Heart left ventricle (tissue), 16 donors: ENCODE results near the gene RASEF. TPM values are rescaled to one million over a fixed set of nuclear protein-coding genes. Genes with fewer than 3 reads are reported as not detected.

Experiments
- ATAC-seq, 4 donors: fragments of 200-7000 bp; cut with Tn5 transposase; one replicate each; pipeline ENCODE4 v1.9.1; 2020 to 2022; ENCODE audit warnings: moderate library complexity in 4 of 4, mild to moderate bottlenecking in 3 of 4, moderate number of reproducible peaks in 1 of 4
- DNase-seq, 5 donors: peaks; one replicate each; pipeline ENCODE4 v3.0.0-alpha.2; 2020
- H3K27ac ChIP-seq, 12 donors: fragments of 200-600 bp; sonication (generic) in 4 of 12; one replicate each; pipeline versions ENCODE4 v1.5.0 to v1.8.0; 2016 to 2022; ENCODE audit warnings: mild to moderate bottlenecking in 2 of 12
- H3K27me3 ChIP-seq, 9 donors: fragments of 200-600 bp; sonication (generic) in 2 of 9; one replicate each; pipeline versions ENCODE4 v1.5.1 to v1.8.0; 2016 to 2022; ENCODE audit warnings: mild to moderate bottlenecking in 3 of 9
- H3K36me3 ChIP-seq, 9 donors: fragments of 200-600 bp; sonication (generic) in 2 of 9; one replicate each; pipeline versions ENCODE4 v1.5.0 to v1.8.0; 2018 to 2022; ENCODE audit warnings: mild to moderate bottlenecking in 2 of 9
- H3K4me1 ChIP-seq, 12 donors: fragments of 200-600 bp; sonication (generic) in 4 of 12; one replicate each; pipeline versions ENCODE4 v1.5.0 to v1.8.0; 2016 to 2022; ENCODE audit warnings: mild to moderate bottlenecking in 3 of 12
- H3K4me3 ChIP-seq, 12 donors: fragments of 200-600 bp; sonication (generic) in 4 of 12; one replicate each; pipeline versions ENCODE4 v1.5.0 to v1.8.0; 2017 to 2022; ENCODE audit warnings: mild to moderate bottlenecking in 9 of 12, moderate library complexity in 4 of 12
- H3K9me3 ChIP-seq, 12 donors: fragments of 200-600 bp; sonication (generic) in 4 of 12; one replicate each; pipeline versions ENCODE4 v1.5.0 to v1.8.0; 2016 to 2022; ENCODE audit warnings: mild to moderate bottlenecking in 1 of 12
- POLR2A ChIP-seq, 2 donors: fragments of 450-650 bp; IDR thresholded peaks; one replicate each; pipeline ENCODE4 v1.6.1; 2017; ENCODE audit warnings: antibody characterized with exemption in 2 of 2, mild to moderate bottlenecking in 2 of 2, moderate library complexity in 2 of 2
- WGBS, 4 donors: extraction: QIAGEN DNeasy Blood & Tissue Kit in 2 of 4; methylation state at CpG; one replicate each; pipeline versions ENCODE4 v1.1.5 to v1.1.7; 2013 to 2018; 5-methylcytosine and 5-hydroxymethylcytosine counted together
- intact Hi-C, 10 donors: fragments of 100-400 bp; cut with DNase I; formaldehyde crosslinking; loops; one replicate each; pipeline versions ENCODE4 v1.11.1 to v1.14.2; 2022
- polyA plus RNA-seq, 2 donors: library from polyadenylated mRNA; stranded (reverse); fragments of 200-250 nt; gene quantifications; one replicate each; pipeline ENCODE4 v1.2.3, GENCODE V29; 2013
- total RNA-seq, 9 donors: library from RNA; depleted of rRNA in 2 of 9; stranded (reverse); fragments of >200 nt in 2 of 9; fragmentation: NEBNext Ultra II Directional in 3 of 9; extraction: Animal tissue kit (Norgen Biotek cat#: 25700) in 3 of 9; gene quantifications; one replicate each; pipeline versions ENCODE4 v1.1.0 to v1.2.4, GENCODE V29; 2016 to 2023
- TF ChIP-seq, protein P1 (sequence below), 12 donors: fragments of 200-600 bp; sonication (generic) in 4 of 12; IDR thresholded peaks; one replicate each; pipeline versions ENCODE4 v1.5.0 to v1.8.0; 2018 to 2022; ENCODE audit warnings: antibody characterized with exemption in 12 of 12, mild to moderate bottlenecking in 5 of 12
- donor health status: ischemic (EF 13 %, LVEDD 7.1; RV severe dilation, severe dysfunction).
- donor health status: healthy with polysubstance abuse.
- donor health status: DM: no; HTN: yes; CAD: no.
- donor health status: DM: no; HTN: no; CAD: no.
- donor health status: ischemic (EF 25% LVEDD 6.9; RV normal size, moderate dysfunction).
- donor health status: ischemic (EF 25% LVEDD 5.7; RV mildly dilated, moderate dysfunction).
- donor health status: healthy.
- donor health status: DM: yes; HTN: yes; CAD: no.
- donor health status: ischemic (EF 35%, LVEDD 5.7; RV mildly dilated, moderate dysfunction).
- donor health status: nonischemic (EF 11% LVEDD 7.7; RV severe dilation, severe dysfunction).
- donor health status: DM: yes; HTN: yes; CAD: no.
- donor health status: PGD.
- donor health status: ischemic (EF 29% LVEDD 5.4; RV normal size, mild dysfunction).
- donor health status: nonischemic (EF 23%, LVEDD 6.1; RV moderate dilation, normal function).

The RASEF gene
- total and polyA plus RNA-seq, 11 donors: 0.05 to 0.20 (median 0.08) TPM; not detected in 4

DNA sequence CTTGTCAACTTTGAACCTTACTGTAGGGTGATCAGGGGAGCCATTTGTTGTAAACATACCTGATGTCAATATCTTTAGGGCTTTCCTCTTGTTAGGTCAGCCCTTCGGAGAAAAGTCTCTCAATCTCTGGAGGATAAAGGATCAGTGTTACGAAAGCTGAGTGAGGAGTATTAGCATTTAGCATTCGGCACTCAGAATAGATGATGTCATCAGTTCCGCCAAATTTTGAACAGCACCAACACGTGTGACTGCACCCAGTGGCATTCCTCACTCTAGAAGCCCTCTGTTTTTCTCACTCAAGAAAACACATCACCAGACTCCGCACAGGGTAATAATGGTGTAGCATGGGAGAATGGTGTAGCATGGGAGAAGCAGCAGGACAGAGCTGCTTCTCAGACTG is 87.8 kb downstream of the RASEF start:
- H3K4me3 ChIP-seq: no peak overlapping the region
- peaks cover 0 to 5% (median 0%) of the 10 kb centered on the region in 9 donors for H3K27me3 ChIP-seq
- WGBS, 4 donors: 77 to 79% (median 78%) methylated on average over 6 of the region's 6 CpGs
- peaks cover 0 to 5% (median 0%) of the 10 kb centered on the region in 12 donors for H3K9me3 ChIP-seq
- intact Hi-C loops: no loop called here
- no peaks in the 10 kb centered on the region for H3K36me3 ChIP-seq
- ATAC-seq (no peak), DNase-seq (no peak)
- no peaks in the 10 kb centered on the region for H3K4me1 ChIP-seq
- TF ChIP-seq, protein P1, sequence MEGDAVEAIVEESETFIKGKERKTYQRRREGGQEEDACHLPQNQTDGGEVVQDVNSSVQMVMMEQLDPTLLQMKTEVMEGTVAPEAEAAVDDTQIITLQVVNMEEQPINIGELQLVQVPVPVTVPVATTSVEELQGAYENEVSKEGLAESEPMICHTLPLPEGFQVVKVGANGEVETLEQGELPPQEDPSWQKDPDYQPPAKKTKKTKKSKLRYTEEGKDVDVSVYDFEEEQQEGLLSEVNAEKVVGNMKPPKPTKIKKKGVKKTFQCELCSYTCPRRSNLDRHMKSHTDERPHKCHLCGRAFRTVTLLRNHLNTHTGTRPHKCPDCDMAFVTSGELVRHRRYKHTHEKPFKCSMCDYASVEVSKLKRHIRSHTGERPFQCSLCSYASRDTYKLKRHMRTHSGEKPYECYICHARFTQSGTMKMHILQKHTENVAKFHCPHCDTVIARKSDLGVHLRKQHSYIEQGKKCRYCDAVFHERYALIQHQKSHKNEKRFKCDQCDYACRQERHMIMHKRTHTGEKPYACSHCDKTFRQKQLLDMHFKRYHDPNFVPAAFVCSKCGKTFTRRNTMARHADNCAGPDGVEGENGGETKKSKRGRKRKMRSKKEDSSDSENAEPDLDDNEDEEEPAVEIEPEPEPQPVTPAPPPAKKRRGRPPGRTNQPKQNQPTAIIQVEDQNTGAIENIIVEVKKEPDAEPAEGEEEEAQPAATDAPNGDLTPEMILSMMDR (IDR thresholded peaks at IDR 0.05): no peak
- TF ChIP-seq POLR2A (IDR thresholded peaks at IDR 0.05): no peak
- H3K27ac ChIP-seq: no peak overlapping the region

DNA sequence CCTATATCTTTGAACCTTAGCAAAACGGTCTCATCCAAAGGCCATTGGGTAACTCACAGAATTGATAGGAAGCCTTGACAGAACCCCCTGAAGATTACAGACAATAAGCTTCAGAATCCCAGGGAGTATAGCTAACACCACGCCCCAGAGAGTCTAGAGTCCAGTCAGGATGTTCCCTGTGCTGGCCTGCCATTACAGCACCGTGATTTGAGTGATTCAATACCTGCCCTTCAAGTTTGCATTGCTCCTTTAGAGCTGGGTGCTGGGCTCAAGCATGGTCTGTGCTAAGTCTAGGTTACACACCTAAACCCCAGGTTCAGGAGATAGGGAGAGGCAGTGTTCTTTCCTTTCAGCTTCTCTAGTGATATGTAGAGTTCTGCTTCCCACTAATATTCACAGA is 90.5 kb downstream of the RASEF start:
- TF ChIP-seq POLR2A (IDR thresholded peaks at IDR 0.05): no peak
- TF ChIP-seq, protein P1 (IDR thresholded peaks at IDR 0.05): no peak
- intact Hi-C loops: no loop called here
- no peak overlapping the region for H3K4me3 ChIP-seq
- peaks cover 0 to 5% (median 0%) of the 10 kb centered on the region in 12 donors for H3K9me3 ChIP-seq
- DNase-seq (no peak), ATAC-seq (no peak)
- no peaks in the 10 kb centered on the region for H3K4me1 ChIP-seq
- no peaks in the 10 kb centered on the region for H3K36me3 ChIP-seq
- WGBS, 4 donors: 78 to 87% (median 84%) methylated on average over 3 of the region's 3 CpGs
- H3K27me3 ChIP-seq: peaks cover 0 to 5% (median 0%) of the 10 kb centered on the region in 9 donors
- H3K27ac ChIP-seq: no peak overlapping the region

DNA sequence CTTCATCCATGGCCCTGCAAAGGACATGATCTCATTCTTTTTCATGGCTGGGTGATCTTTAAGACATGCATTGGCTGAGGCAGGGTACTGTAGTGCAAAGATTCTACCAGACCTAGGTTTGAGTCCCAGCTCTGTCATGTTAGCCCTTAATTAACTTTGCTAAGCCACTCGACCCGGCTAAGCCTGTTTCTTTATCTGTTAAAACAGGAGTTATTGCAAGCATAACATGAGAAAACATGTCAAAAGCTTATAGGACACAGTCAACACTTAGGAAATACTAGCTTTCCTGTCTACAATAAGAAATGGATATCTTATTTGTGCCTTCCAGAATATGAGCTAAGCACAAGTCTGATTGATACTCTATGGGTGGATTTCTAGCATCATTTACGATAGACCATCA is 92.6 kb downstream of the RASEF start:
- peaks cover 0 to 10% (median 0%) of the 10 kb centered on the region in 9 donors for H3K27me3 ChIP-seq
- H3K9me3 ChIP-seq: peaks cover 0 to 5% (median 0%) of the 10 kb centered on the region in 12 donors
- 79 to 92% (median 90%) methylated on average over 3 of the region's 3 CpGs for WGBS, 4 donors
- no peak overlapping the region for H3K27ac ChIP-seq
- no peak overlapping the region for H3K4me3 ChIP-seq
- H3K36me3 ChIP-seq: no peaks in the 10 kb centered on the region
- ATAC-seq: no peak
- no peak for DNase-seq
- intact Hi-C loops: no loop called here
- TF ChIP-seq, protein P1 (IDR thresholded peaks at IDR 0.05): no peak
- TF ChIP-seq POLR2A (IDR thresholded peaks at IDR 0.05): no peak
- H3K4me1 ChIP-seq: no peaks in the 10 kb centered on the region

DNA sequence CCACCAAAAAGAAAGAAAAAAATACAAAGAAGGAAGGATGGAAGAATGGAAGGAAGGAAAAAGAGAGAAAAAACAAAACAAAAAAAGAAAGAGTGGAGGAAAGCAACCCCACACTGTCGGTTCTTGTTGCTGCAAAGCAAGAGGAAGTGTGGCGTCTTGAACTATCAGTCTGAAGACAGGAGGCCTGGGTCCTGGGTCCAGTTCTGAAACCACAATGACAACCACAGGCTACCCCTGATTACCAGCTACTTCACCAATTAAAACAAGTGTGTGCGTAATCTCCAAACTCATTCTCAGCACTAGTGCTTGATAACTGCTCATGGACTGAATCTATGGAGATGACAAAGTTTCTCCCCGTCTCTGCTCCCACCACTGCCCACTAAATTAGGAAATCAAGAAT is 93.7 kb downstream of the RASEF start:
- no peak for DNase-seq
- H3K27ac ChIP-seq: no peak overlapping the region
- intact Hi-C loops: loop anchor here in 1 of 10 donors (10.0 kb wide), 1 partner anchor 434 kb away; no protein-coding TSS in a partner anchor
- TF ChIP-seq, protein P1 (IDR thresholded peaks at IDR 0.05): no peak
- TF ChIP-seq POLR2A (IDR thresholded peaks at IDR 0.05): no peak
- H3K27me3 ChIP-seq: peaks cover 0 to 10% (median 0%) of the 10 kb centered on the region in 9 donors
- H3K4me3 ChIP-seq: no peak overlapping the region
- H3K9me3 ChIP-seq: peaks cover 0 to 5% (median 0%) of the 10 kb centered on the region in 12 donors
- no peaks in the 10 kb centered on the region for H3K36me3 ChIP-seq
- WGBS, 4 donors: 80 to 91% (median 83%) methylated on average over 4 of the region's 4 CpGs
- no peaks in the 10 kb centered on the region for H3K4me1 ChIP-seq
- no peak for ATAC-seq
